Lung (tissue), 12 donors: Measurements from ENCODE around the gene GPR146. TPM values are rescaled to one million over a fixed set of nuclear protein-coding genes. Genes with fewer than 3 reads are reported as not detected.
A peak's percentile ranks its signal among the peaks of the same experiment; 100 is the strongest.

Experiments used
- ATAC-seq: fragments of 200-7000 bp; cut with Tn5 transposase; one replicate; pipeline ENCODE4 v1.9.1; 2020; ENCODE audit warnings: moderate number of reproducible peaks; ENCODE audit not compliant: insufficient read depth, low FRiP score
- DNase-seq, 3 donors: peaks; one replicate each; pipeline ENCODE4 v3.0.0-alpha.2; 2013 to 2017
- H3K27ac ChIP-seq, 2 donors: one replicate each; pipeline ENCODE4 v1.5.1; 2013; ENCODE audit warnings: mild to moderate bottlenecking in 2 of 2, moderate library complexity in 2 of 2, control low read depth in 1 of 2, inconsistent platforms in 1 of 2, low read depth in 1 of 2, low read length in 1 of 2
- H3K27me3 ChIP-seq, 3 donors: one replicate each; pipeline ENCODE4 v1.5.1; 2013; ENCODE audit warnings: low read length in 2 of 3; ENCODE audit not compliant: control insufficient read depth in 3 of 3, insufficient read depth in 3 of 3
- H3K36me3 ChIP-seq, 4 donors: one replicate each; pipeline ENCODE4 v1.5.1; 2013; ENCODE audit warnings: low read length in 4 of 4, mild to moderate bottlenecking in 1 of 4, moderate library complexity in 1 of 4; ENCODE audit not compliant: control insufficient read depth in 4 of 4, insufficient read depth in 4 of 4
- H3K4me1 ChIP-seq, 5 donors: one replicate each; pipeline ENCODE4 v1.5.1; 2013; ENCODE audit warnings: low read length in 5 of 5, mild to moderate bottlenecking in 2 of 5, moderate library complexity in 1 of 5; ENCODE audit not compliant: control insufficient read depth in 5 of 5, insufficient read depth in 5 of 5
- H3K4me3 ChIP-seq: one replicate; pipeline ENCODE4 v1.5.1; 2013; ENCODE audit warnings: mild to moderate bottlenecking, control low read depth, moderate library complexity
- H3K9ac ChIP-seq, 2 donors: one replicate each; pipeline ENCODE4 v1.5.1; 2013; ENCODE audit warnings: low read length in 2 of 2, control low read depth in 1 of 2; ENCODE audit not compliant: insufficient read depth in 1 of 2
- H3K9me3 ChIP-seq, 4 donors: one replicate each; pipeline ENCODE4 v1.5.1; 2013; ENCODE audit warnings: low read length in 3 of 4, mild to moderate bottlenecking in 1 of 4, moderate library complexity in 1 of 4; ENCODE audit not compliant: control insufficient read depth in 4 of 4, insufficient read depth in 3 of 4
- CTCF ChIP-seq: IDR thresholded peaks from 2 replicates; pipeline ENCODE4 v1.5.1; 2012; ENCODE audit warnings: mild to moderate bottlenecking; ENCODE audit errors: control extremely low read depth, extremely low read depth
- WGBS, 2 donors: extraction: QIAGEN DNeasy Blood & Tissue Kit; methylation state at CpG; one replicate each; pipeline ENCODE4 v1.1.7; 2013; 5-methylcytosine and 5-hydroxymethylcytosine counted together
- polyA plus RNA-seq, 2 donors: library from polyadenylated mRNA; stranded (reverse); fragments of 200-250 nt; gene quantifications; one replicate each; pipeline ENCODE4 v1.2.1, GENCODE V29; 2013
- total RNA-seq, 2 donors: library from RNA; depleted of rRNA in 1 of 2; stranded (reverse); fragments of >200 nt in 1 of 2; gene quantifications; one replicate each; pipeline ENCODE4 v1.2.1, GENCODE V29; 2014 to 2021
- donor health status: control.
- donor health status: control.
- donor health status: Bipolar disorder and iron deficiency.
- donor health status: healthy.
- donor health status: DM: yes; HTN: yes; CAD: no.

Gene GPR146
- total and polyA plus RNA-seq, 4 donors = 13.7 to 27.1 (median 14.0) TPM

- H3K4me1 ChIP-seq = peaks cover 0 to 14% (median 12%) of the 10 kb centered on the region in 5 donors
- H3K4me3 ChIP-seq = no peak overlapping the region
- no peak for ATAC-seq
- H3K27me3 ChIP-seq = no peaks in the 10 kb centered on the region
- no peaks in the 10 kb centered on the region for H3K9me3 ChIP-seq
- no peak for DNase-seq
- no peak overlapping the region for H3K27ac ChIP-seq
- 91 to 94% methylated on average over 30 of the region's 30 CpGs for WGBS, 2 donors
- H3K36me3 ChIP-seq = no peaks in the 10 kb centered on the region
- TF ChIP-seq CTCF = no peak
- H3K9ac ChIP-seq = no peak overlapping the region
Observed at GRCh38 chr7:1074593-1075431, 30.5 kb downstream of the GPR146 start.

DNA sequence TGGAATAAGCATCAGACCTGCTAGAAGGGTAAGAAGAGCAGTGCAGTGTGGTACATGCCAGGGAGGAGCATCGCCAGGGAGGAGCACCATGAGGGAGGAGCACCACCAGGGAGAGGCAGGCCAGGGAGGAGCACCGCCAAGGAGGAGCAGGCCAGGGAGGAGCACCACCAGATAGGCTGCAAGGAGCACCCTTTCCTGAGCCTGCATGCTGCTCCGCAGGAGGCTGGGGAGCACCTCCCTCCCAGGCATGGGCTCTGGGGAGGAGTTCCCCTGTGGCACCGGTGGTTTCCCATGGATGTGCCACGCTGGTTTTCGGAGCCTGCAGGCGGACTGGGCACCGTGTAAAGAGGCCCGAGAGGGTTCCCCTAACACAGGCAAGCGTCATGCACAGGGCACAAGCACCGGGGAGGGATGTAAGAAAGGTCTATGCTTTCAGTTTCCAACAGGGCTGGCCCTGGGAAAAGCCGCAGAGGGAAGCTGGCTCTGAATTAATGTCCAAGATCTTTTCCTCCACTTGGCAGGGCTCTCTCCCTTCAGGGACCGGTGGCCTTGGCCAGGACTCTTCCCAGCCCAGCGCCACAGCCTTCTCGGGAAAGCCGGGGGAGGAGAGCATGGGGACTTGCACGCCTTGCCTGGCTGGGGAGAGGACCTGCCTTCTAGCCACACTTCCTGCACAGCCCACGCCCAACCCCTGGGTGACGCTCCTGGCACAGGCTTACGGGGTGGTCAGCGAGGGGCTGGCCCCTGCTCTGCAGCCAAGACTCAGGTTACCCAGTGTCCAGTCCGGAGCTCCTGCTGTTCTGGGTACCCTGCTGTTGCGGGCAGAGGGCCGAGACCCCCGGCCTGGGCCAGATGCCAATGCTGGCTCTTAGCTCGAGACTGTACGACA, 32.1 kb downstream of the GPR146 start:
- no peak for TF ChIP-seq CTCF
- 68 to 79% methylated on average over 27 of the region's 27 CpGs for WGBS, 2 donors
- H3K4me1 ChIP-seq = peaks cover 0 to 16% (median 13%) of the 10 kb centered on the region in 5 donors
- H3K36me3 ChIP-seq = no peaks in the 10 kb centered on the region
- H3K27me3 ChIP-seq = no peaks in the 10 kb centered on the region
- H3K9me3 ChIP-seq = no peaks in the 10 kb centered on the region
- DNase-seq (peak in 1 of 3 donors; percentile 40), ATAC-seq (no peak)
- H3K27ac ChIP-seq = peak overlapping the region in 1 of 2 donors; percentile 81
- H3K9ac ChIP-seq = no peak overlapping the region
- no peak overlapping the region for H3K4me3 ChIP-seq

DNA sequence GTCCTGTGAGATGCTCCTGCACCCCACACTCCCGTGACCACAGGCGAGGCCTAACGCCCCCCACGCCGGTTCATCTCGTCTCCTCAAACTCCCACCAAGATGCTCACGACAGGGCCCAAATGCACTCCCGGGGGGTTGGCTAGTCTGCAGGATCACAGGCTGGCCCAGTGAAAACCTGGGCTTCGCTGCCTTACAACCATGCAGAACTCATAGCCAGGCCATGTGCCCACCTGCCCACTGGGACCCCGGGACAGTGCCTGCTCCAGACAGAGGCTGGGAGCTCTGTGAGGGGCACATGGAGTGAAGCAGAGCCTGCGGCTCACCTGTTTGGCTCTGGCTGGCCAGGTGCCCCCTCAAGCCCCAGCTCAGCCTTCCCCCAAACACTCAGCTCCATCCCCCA, 34.2 kb downstream of the GPR146 start:
- WGBS, 2 donors = 94 to 100% methylated on average over 11 of the region's 11 CpGs
- Histone ChIP-seq H3K4me3 (no peak overlapping the region), H3K9ac (no peak overlapping the region), H3K9me3 (no peaks in the 10 kb centered on the region), H3K36me3 (no peaks in the 10 kb centered on the region), H3K4me1 (peaks cover 0 to 19% (median 8%) of the 10 kb centered on the region in 5 donors), H3K27me3 (no peaks in the 10 kb centered on the region), H3K27ac (peak overlapping the region in 1 of 2 donors; percentile 43)
- DNase-seq (no peak), ATAC-seq (no peak)
- TF ChIP-seq CTCF = no peak
